ENCODE measurements around the gene SPINT2.
"Not testable (repeated sequence)": the region's sequence is repeated elsewhere in the genome, so short reads cannot be mapped to it uniquely, and the experiment has no call there.

Gene SPINT2

GRCh38 chr19:38264486-38265212 is at the start of gene SPINT2:
Gene SPINT2, plus strand, starts transcription at chr19:38264573. Its CDS starts 320 bp downstream, at chr19:38264893.
- peak; percentile 7 for DNase-seq

- no peak for DNase-seq
Observed at GRCh38 chr19:38216785-38217641, 47.4 kb upstream of the SPINT2 start.

- DNase-seq = no peak
Observed at GRCh38 chr19:38218204-38218603, 46.2 kb upstream of the SPINT2 start.

- no peak for DNase-seq
Observed at GRCh38 chr19:38219221-38219620, 45.2 kb upstream of the SPINT2 start.

- DNase-seq = no peak
Observed at GRCh38 chr19:38221421-38221820, 43.0 kb upstream of the SPINT2 start.

GRCh38 chr19:38221919-38222830 is 42.2 kb upstream of the SPINT2 start:
- no peak for DNase-seq

- DNase-seq = no peak
Observed at GRCh38 chr19:38223119-38223523, 41.3 kb upstream of the SPINT2 start.

- no peak for DNase-seq
Observed at GRCh38 chr19:38223617-38224013, 40.8 kb upstream of the SPINT2 start.

GRCh38 chr19:38224014-38224862 is 40.1 kb upstream of the SPINT2 start, which contains the start of gene DPF1:
Gene DPF1, minus strand, starts transcription at chr19:38224222. Its CDS starts 80 bp downstream, at chr19:38224142.
- DNase-seq = peak; percentile 32

- not testable (repeated sequence) for DNase-seq
Observed at GRCh38 chr19:38224863-38225218, 39.5 kb upstream of the SPINT2 start.

- no peak for DNase-seq
Observed at GRCh38 chr19:38227287-38228004, 36.9 kb upstream of the SPINT2 start.

GRCh38 chr19:38228005-38228377 is 36.4 kb upstream of the SPINT2 start:
- no peak for DNase-seq

- no peak for DNase-seq
Observed at GRCh38 chr19:38228491-38229439, 35.6 kb upstream of the SPINT2 start.

GRCh38 chr19:38229585-38230073 is 34.7 kb upstream of the SPINT2 start:
- peak; percentile 10 for DNase-seq

- not testable (repeated sequence) for DNase-seq
Observed at GRCh38 chr19:38230506-38231133, 33.8 kb upstream of the SPINT2 start.

- DNase-seq = no peak
Observed at GRCh38 chr19:38231918-38232317, 32.5 kb upstream of the SPINT2 start.

GRCh38 chr19:38233740-38234251 is 30.6 kb upstream of the SPINT2 start:
- peak; percentile 78 for DNase-seq

GRCh38 chr19:38234615-38235014 is 29.8 kb upstream of the SPINT2 start:
- DNase-seq = no peak

GRCh38 chr19:38239816-38240215 is 24.6 kb upstream of the SPINT2 start:
- no peak for DNase-seq

Measured in inflammatory macrophage treated with lipopolysaccharide for 4 hours (primary cell).